ENCODE measurements around the gene TPSB2.
"Not testable (repeated sequence)": the region's sequence is repeated elsewhere in the genome, so short reads cannot be mapped to it uniquely, and the experiment has no call there.

DNA sequence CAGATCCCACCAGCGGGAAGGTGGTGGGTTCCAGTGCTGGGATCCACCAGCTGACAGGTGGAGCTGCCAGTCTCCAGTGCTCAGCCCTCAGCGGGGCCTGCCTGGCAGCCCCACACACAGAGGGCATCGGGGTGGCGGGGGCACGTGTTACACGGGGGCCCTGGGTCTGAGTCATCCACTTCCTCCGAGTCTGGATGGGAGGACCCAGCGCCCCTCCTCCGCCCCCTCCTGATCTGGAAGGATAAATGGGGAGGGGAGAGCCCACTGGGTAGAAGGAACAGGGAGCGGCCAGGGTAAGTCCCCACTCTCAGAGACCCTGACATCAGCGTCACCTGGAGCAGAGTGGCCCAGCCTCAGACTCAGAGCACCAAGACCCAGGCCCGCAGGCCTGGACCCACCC is 10.5 kb upstream of the TPSB2 start, which contains the start of gene TPSAB1:
- TF ChIP-seq, protein P1, sequence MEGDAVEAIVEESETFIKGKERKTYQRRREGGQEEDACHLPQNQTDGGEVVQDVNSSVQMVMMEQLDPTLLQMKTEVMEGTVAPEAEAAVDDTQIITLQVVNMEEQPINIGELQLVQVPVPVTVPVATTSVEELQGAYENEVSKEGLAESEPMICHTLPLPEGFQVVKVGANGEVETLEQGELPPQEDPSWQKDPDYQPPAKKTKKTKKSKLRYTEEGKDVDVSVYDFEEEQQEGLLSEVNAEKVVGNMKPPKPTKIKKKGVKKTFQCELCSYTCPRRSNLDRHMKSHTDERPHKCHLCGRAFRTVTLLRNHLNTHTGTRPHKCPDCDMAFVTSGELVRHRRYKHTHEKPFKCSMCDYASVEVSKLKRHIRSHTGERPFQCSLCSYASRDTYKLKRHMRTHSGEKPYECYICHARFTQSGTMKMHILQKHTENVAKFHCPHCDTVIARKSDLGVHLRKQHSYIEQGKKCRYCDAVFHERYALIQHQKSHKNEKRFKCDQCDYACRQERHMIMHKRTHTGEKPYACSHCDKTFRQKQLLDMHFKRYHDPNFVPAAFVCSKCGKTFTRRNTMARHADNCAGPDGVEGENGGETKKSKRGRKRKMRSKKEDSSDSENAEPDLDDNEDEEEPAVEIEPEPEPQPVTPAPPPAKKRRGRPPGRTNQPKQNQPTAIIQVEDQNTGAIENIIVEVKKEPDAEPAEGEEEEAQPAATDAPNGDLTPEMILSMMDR (conservative IDR thresholded peaks at IDR 0.05; ENCODE audit: low read depth, low read length), result not testable (repeated sequence)
- not testable (repeated sequence) for TF ChIP-seq EZH2 (IDR thresholded peaks at IDR 0.05; ENCODE audit: borderline replicate concordance, low read depth, low read length, poor library complexity, severe bottlenecking)

Measured in A673 (cell line).